SH-SY5Y (cell line): ENCODE results near the gene PCDHGA10.

ENCODE experiments used
- GATA2 ChIP-seq: IDR thresholded peaks from 2 replicates; pipeline ENCODE4 v1.6.1; 2011; ENCODE audit warnings: mild to moderate bottlenecking, low read depth, low read length
- GATA3 ChIP-seq: IDR thresholded peaks from 2 replicates; pipeline ENCODE4 v1.6.1; 2011; ENCODE audit warnings: low read depth, mild to moderate bottlenecking, low read length, moderate library complexity

DNA sequence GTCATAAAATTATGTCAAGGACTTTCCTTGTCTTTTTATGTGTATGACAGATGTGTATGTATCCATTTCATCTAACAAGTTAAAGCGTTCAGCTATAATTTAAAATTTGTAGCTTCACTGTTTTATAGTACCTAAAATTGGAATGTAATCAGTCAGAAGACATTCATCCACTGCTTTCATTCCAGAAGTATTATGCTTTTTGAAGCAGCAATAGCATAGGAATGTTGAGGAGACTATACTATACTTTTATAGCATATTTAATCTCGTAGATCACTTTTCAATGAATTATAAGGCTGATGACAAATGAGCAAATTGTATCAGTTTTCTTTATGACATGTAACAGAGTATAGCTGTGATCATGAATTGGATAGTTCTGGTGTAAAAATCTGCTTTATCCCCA, 24.4 kb downstream of the PCDHGA10 start:
- TF ChIP-seq GATA3 = no peak
- no peak for TF ChIP-seq GATA2
